NCI-H748 treated with DMSO at 0.1 percent for 48 hours (cell line): ENCODE results near the gene STARD13.

Experiments
- DNase-seq: peaks from one replicate; lab custom pipeline; 2025; lab: John Stamatoyannopoulos, UW

The STARD13 gene

DNA sequence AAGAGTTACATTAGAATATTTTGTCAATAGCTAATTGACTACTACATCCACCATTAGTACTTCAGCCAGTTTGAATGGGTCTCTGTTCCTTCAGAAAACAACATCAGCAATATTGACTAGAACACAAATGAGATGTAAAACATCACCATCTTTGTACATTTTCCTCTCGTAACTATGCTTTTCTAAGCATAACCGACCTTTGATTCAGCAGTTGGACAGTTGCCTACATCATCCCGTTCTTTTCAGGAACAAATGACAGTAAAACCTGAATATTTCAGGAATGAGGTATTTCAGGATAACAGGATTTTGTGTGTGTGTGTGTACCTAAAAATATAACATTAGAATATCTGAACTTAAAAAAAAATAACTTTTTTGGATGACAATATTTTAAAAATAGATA lies 60.9 kb downstream of the STARD13 start:
- DNase-seq, result no peak

DNA sequence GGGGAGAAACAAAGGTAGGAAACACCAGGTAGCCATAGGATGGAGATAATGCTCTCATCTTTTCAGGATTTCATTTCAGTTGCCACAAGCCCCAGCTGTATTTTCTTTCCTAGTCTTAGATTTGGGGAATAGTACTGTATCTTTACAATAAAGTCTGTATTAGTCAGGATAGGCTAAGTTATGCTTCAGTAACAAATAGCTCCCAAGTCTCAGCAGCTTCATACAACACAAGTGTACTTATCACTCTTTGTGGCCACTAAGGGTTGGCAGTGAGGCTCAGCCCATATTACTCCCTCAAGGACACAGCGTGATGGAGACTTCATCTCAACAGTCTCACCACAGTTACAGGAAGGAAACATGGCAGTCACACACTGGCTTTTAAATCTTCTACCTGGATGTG lies 61.4 kb downstream of the STARD13 start:
- DNase-seq, result no peak

DNA sequence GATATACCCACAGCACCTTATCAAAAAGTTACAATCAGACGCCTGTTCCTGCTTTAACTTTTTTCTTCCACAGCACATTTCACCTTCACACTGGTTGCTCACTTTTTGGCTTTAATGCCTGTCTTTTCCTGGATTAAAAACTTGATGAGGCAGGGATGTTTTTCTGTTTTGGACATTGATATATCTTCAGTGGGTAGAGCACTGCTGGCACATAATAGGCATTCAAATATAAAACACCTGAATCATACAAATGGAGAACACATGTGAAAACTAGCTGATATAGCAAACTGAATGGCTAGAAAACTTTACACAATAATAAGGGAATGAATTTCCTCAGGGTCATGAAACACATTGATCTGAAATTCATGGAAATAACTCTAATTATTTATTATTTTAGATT lies 65.6 kb downstream of the STARD13 start:
- no peak for DNase-seq

DNA sequence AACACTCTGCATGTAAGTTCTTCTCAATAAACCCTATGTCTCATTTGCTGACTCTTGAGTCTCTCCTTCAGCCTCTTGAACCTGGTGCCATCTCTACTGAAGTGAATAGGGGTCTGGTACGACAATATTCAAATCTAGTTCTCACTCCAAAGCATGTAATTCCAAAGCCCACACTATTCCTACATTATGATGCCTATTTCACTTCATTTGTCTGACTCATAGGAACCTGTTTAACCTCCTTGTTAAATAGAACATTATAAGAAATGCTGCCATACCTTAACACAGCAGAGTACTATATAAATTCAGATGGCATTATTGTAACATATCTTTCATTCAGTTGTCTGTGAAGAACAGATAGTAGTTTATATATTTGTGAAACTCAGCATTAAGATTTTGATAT lies 67.1 kb downstream of the STARD13 start:
- no peak for DNase-seq

DNA sequence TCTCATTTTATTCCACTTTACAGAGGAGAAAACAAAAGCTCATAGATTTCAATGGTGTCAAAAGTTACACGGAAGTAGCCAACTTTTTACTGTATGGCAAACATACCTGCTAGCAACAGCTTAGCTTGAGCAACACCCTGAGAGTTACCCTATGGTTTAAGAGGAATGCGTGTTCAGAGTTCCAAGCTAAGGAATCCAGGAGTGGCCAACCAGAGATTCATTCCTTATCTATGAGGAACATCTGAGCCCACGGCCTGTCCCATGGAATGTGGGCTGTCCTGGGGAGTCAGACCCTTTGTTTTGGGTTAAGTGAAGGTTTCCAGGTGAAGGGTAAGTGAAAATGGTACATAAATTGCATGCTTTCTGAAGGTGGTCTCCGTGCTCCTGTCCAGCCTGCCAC lies 67.5 kb downstream of the STARD13 start:
- no peak for DNase-seq

DNA sequence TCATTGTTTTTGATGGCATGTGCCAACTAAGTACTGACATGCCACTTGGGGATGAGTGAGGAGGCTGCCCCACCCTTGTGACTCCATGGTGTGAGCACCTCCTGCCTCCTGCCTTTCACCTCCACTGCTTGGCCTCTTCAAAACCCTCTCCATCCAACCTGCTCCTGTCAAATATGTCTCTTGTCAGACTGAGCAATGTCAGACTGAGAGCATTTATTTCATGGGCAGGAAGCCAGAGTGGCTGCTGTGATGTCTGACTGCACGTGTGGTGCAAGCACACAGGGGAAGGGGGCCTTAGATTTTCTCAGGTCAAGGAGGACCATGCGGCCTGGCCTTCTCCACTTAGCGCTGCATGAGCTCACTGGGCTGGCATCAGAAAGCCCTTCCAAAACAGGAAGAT lies 68.3 kb downstream of the STARD13 start:
- no peak for DNase-seq

DNA sequence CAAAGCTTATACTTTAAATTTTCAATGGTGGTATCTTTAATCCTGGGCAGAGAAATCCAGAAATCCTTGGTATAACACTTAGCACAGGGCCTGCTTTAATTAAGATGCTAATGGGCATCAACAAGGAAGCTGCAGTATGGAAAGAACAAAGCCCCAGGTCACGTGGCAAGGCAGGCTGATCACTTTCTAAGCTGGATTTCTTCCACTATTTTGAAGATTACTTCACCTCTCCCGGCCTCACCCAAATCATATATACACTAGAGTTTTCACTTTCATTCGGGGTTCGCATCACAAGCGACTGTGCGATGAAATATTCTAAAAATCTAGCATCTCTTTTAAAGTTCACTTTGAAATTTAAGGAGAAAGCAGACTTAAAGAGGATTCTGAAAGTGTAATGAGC lies 71.8 kb downstream of the STARD13 start:
- no peak for DNase-seq

DNA sequence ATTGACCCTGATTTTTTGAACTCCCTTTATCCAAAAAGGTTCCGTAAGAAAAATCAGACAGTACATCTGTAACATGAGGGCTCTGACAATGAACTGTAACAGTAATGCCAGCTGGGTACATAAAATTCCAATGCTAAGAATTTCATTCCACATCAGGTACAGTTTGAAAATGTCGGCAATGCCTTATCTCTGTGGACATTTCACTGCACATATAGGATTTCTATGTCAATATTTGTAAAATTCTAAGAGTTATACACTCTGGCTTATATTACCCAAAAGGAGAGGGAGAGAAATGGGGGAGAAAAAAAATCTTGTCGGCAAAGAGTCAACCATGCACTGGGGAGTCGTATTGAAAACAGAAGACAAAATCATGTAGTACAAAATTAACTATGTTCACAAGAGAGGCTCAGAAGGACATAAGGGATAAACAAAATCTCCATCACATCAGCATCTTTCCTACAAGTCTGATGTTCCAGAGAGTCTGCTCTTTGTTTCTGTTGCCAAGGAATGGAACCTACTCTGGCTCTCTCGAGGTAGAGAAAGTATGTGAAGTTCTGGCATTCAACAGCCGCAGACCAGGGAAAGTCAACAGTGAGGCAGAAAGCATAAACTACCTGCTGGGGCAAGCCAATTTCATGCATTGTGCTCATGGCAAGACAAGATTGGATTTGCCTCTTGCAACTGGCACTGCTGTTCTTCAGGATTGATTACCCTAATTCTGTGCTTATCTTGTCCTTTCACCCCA lies 72.4 kb downstream of the STARD13 start:
- no peak for DNase-seq

DNA sequence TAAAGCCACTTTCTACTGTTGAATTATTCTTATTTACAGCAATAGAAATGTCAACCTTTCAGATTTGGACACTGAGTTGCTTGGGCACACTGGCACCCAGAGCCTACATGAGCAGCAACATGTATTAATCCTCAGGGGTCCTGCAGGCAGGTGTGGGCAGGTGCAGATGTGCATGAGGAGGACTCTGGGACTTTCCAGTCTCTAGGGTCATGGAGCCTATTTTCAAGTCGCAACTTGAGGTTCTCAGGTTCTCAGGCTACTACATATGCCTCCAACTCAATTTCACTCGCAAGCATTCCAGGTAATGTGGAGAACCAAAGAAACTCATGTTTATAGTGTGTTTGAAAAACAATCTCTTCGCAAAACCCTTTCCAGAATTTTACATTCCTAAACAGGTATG lies 73.2 kb downstream of the STARD13 start:
- no peak for DNase-seq

DNA sequence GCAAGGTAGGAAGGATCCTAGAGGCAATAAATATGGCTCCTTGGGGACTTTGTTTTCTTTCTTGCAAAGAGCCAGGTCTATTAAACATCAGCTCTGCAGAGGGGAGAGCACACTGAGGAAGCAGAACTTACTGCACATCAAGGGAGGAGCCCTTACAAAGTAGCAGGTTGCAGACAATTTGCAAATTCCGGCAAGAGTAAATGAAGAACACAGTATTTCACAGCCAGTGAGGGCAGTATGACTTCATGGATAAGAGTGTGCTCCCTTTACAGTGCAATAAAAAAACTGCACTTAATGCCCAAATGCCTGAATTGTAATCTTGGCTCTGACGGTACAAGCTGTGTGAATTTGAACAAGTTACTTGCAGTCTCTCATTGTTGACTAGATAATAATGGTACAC lies 75.5 kb downstream of the STARD13 start:
- DNase-seq, result no peak

DNA sequence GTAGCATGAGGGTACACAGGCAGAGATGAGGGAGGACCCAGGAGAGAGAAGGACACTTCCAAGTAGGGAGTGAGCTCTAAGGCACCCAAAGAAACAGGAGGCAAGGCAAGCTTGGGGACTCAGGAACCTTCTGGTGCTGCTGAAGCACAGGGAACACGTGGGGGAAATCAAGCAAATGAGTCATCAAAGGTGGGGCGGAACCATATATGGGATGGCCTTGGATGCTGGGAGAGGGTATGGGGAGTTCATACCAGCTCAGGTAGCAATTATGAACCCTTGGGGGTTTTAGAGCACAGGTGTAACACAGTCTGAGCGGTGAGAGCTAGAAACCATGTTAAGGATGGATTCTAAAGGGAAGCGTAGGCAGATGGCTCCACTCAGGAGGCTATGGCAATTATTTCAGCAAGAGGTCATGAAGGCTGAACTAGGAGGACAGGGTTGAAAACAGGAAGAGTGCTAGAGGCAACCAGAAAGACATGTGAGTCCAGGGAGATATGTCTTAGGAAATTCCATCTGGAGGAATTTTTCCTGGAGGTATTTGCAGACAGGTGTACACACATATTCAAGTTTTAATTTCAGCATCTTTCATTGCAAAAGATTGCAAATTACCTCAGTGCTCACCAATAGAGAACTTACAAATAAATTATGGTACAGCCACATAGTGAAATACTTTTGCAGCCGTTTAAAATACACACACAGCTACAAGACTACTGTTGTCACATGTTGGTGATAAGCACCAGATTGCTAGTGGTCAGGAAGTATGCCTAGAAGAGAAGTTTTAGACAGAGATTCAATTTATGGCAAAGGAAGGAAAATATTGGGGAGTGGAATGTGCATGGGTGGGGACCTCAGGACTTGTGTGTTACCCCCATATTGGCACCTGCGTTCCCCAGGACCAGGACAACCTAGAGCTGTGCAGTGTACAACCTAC lies 77.0 kb downstream of the STARD13 start:
- no peak for DNase-seq

DNA sequence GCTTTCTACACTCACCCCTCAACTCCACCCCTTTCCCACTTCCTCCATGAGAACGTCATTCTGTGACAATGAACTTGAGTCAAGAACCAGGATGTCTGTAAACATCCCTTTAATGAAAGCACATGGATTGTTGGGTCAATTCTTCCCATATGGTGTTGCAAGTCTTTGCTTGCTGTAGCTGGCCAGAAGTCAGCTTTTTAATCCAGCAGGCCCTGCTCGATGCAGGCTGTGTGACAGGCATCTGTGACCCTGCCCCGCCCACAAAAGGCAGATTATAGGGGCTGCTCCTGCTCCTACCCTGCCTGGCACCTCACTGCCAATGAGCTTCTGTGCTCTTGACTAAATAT lies 78.0 kb downstream of the STARD13 start:
- DNase-seq, result no peak

DNA sequence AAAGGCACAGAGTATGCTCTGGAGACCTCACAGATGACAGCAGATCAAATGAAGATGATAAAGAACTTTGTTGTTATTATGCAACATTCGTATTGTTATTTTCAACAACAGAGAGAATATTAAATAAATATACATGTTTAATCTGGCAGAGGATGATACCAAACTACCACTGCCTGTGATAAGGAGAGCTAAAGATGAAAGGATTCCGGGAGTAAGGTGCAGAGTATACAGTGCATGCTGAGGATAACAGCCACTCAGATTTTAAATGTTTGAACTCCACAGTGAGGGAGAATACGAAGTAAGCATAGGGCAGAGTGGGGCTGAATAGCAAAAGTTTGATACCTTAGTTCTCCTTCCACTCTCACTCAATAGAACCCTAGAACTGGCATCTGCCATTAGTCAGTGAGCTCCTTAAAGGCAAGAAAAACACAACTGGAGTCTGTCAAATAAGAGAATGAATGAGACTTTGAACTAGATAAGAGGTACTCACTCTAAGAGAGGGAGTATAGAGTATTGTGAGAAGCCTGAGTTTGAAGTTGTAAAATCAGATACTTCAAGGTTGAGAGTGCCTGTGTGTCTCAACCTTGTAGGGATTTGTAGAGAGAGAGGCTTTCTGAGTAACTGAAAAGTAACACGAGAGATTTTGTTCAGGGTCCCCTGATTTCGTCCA lies 78.5 kb downstream of the STARD13 start:
- DNase-seq, result no peak

DNA sequence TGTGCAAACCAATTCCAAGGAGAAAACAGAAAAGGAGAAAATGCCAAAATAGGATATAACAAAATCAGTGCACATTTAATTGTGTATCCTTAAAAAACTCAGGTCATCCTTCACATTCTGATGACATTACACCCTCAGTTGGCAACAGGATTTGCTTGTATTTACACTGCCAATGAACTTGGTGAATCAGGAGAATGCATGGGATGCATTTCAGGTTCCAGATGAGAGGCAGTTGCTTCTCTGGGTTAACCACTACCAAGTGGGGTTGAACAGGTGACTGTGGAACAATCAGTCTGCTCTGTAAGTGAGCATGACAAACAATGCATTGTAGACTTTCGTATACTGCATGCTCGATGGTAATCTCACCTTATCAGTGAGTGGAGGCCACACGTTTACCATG lies 79.1 kb downstream of the STARD13 start:
- no peak for DNase-seq

DNA sequence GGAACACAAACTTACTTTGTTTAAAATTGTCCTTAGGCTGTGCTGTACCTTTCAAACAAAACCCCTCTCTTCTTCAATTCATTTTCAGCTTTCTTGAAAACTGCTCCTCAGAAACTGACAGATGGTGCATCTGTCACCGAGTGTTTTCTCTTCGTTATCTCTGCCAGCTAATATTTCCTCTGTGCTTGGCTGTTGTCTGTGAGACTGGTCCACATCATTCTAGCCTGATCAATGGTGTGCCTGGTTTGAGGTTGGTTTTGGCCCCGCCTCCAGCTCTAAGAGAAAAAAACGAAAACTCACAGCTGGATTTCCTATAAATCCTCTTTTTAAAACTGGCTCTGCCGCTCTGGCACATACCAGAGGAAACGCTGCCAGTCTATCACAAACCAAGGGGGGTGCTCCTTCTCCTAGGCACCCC lies 79.7 kb downstream of the STARD13 start:
- no peak for DNase-seq

DNA sequence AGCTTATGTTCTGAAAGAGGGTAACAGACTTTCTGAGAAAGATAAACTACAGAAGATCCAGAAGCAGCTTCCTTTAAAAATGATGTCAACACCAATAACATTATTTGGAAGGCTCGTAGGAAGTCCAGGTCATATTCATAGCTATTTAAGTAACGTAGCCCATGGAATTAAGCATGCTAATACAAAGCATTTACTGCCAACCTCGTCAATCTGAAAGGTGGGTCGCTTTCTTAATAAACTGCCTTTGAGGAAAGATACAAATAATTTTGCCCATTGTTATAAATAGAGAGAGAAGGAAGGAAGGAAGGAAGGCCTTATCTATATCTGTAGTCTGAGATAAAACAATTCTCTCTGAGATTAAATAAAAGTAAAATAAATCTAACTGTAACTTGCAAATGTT lies 80.3 kb downstream of the STARD13 start:
- DNase-seq, result no peak

DNA sequence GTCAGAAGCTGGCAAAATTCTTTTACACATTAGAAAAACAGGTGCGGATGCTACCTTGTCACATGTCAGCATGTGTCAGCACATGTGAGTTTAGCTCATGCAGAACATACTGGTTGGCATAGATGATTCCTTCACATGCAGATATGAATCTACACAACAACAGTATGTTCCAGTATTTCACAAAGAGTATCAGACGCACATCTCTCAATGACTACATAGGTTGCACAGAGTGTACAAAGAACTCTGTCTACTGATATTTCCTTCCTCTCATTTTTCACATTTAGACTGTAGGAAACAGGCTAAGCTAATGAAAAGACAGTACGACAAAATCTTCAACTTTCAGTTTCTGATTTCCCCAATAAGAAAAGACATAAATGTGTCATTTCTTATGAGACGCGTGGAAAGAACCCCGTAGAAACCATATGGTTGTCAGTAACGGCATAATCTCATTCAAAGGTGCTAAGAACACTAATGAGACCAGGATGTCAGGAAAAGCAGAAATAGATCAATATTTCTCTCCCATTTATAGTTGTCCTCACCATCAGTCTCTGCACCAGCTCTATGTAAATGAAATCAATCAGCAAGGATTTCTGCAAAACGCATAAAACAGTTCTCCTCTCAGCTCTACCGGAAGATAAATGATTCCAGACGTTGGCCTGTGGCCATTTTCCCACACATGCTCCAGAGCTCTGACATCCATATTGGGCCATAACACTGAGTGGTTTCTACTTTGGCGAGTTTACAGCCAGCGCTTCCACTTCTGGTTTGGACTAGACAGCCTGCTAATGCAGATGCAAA lies 81.2 kb downstream of the STARD13 start:
- no peak for DNase-seq

DNA sequence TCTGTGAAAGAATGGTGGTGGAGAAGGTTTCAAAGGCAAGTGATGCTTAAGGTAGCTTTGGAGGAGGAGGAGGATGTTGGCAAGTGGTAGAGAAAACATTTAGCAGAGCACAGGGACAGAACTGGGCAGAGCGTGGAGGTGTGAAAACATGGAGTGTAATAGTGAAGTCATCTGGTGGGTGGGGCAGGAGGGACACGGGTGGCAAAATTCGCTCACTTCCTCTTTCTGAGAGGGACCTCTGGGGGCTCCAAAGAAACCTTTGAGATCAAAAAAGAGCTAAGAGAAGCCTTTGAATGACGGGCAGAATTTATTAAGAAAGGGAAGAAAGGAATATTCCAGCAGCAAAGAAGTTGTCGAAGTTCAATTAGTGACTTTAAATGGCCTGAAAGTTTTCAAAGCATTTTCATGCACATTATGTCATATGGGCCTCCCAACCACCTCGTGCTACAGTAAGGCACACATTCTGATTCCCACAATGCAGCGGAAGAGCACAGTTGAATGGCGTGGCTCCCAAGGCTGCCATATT lies 82.8 kb downstream of the STARD13 start:
- DNase-seq, result no peak

DNA sequence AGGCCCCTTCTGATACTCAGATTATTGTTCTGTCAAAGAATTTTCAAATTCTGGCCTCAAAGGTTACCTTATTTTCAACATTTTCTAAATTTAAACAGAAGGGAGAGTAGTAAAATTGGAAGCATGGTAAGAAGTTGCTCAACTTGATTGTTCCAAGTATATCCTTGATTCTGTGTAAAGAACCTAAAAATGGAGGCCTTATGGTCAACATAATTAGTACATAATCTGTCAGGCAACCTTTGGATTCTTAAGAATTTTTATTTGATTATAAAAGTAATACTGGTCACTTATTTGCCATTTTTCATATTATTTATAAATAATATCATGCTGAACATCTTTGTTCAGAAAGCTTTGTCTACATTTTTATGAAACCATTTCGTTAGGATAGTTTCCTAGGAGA lies 83.9 kb downstream of the STARD13 start:
- no peak for DNase-seq

DNA sequence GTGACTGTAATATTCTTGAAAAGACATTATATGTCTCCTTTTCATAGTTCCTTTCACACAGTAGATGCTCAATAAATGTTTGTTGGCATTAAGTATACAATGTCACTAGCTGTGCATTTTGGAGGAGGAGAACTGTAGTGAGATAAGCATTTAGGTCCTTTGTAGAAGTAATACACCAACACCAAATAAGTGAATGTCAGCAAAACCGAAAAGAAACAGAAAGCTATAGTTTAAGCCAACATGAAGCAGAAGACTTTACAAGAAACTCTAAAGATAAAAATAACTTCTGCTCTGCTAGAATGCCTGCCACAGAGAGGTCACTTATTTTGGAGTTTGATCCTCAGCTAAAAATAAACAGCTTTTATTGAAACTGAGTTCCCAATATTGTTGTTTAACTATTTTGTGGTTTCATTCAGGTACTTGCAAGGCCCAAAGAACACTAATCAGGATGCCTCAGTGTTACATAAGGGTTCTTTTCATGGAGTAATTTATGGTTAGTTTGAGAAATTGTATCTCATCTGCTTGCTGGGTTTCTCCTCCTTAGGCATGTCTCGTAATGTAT lies 86.2 kb downstream of the STARD13 start:
- DNase-seq, result no peak

DNA sequence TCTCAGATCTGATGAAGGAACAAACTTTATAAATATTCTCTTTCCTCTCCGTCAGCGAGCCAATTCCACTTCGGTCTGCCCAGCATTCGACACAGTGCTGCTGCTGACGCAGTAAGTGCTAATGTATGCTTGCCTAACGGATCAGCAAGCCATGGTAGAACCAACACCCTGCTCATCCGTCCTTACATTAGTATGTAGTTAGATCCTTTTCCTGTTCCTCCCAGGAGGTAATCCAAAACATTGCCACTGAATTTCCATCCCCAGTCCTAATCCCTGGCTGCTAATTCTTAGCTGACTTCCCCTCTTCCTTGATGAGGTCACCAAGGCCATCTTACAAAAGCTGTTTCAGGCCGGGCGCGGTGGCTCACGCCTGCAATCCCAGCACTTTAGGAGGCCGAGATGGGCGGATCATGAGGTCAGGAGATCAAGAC lies 88.0 kb downstream of the STARD13 start:
- no peak for DNase-seq

DNA sequence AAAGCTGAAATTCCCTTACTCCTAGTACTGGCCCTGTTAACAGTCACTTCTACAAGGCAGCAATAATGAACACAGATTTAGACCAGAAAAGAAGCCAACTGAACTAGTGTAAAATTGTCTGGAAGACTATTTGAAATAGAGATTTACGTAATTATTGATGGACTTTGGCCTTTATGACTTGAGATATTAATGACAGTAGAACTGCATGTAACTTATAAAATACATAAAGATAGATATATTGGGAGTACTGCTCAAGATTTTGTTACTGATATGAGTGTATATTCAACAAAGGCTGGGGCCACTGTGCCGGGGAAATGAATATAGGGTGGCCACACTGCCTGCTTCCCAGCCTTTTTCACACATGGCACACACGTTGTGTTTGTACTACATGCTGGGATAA lies 88.8 kb downstream of the STARD13 start:
- no peak for DNase-seq
